Skeletal muscle satellite cell (primary cell): ENCODE data around the gene OR6X1.
A peak's percentile ranks its signal among the peaks of the same experiment; 100 is the strongest.
"Not testable (repeated sequence)": the region's sequence is repeated elsewhere in the genome, so short reads cannot be mapped to it uniquely, and the experiment has no call there.

Experiments
- H3K27me3 ChIP-seq: 2 replicates; pipeline ENCODE4 v1.7.0; 2013; ENCODE audit warnings: low read length; ENCODE audit not compliant: control insufficient read depth, insufficient read depth
- H3K36me3 ChIP-seq: 2 replicates; pipeline ENCODE4 v1.7.0; 2013; ENCODE audit warnings: mild to moderate bottlenecking, control low read depth, low read length; ENCODE audit not compliant: insufficient read depth
- H3K4me1 ChIP-seq: 2 replicates; pipeline ENCODE4 v1.7.0; 2013; ENCODE audit warnings: low read length; ENCODE audit not compliant: control insufficient read depth, insufficient read depth
- H3K4me2 ChIP-seq: 2 replicates; pipeline ENCODE4 v1.7.0; 2013; ENCODE audit warnings: mild to moderate bottlenecking, low read length
- H3K4me3 ChIP-seq: 2 replicates; pipeline ENCODE4 v1.7.0; 2013; ENCODE audit warnings: low read length
- H3K9ac ChIP-seq: 2 replicates; pipeline ENCODE4 v1.7.0; 2013; ENCODE audit warnings: mild to moderate bottlenecking, low read depth, low read length, moderate library complexity
- H3K9me3 ChIP-seq: replicated peaks from 2 replicates; pipeline ENCODE4 v1.7.0; 2013; ENCODE audit warnings: mild to moderate bottlenecking, control low read depth, low read length

The OR6X1 gene

GRCh38 chr11:123753110-123753509, 1.2 kb downstream of the OR6X1 start:
- no peaks in the 10 kb centered on the region for H3K4me1 ChIP-seq
- H3K4me2 ChIP-seq, result no peak overlapping the region
- no peaks in the 10 kb centered on the region for H3K36me3 ChIP-seq
- H3K4me3 ChIP-seq, result no peak overlapping the region
- H3K27me3 ChIP-seq, result peaks cover 16% of the 10 kb centered on the region
- no peaks in the 10 kb centered on the region for H3K9me3 ChIP-seq
- no peak overlapping the region for H3K9ac ChIP-seq

GRCh38 chr11:123751781-123752180, 2.5 kb downstream of the OR6X1 start:
- Histone ChIP-seq H3K4me1 (no peaks in the 10 kb centered on the region), H3K36me3 (no peaks in the 10 kb centered on the region), H3K9me3 (no peaks in the 10 kb centered on the region), H3K4me2 (no peak overlapping the region), H3K4me3 (no peak overlapping the region), H3K9ac (no peak overlapping the region), H3K27me3 (peaks cover 7% of the 10 kb centered on the region)

GRCh38 chr11:123748349-123748748, 6.0 kb downstream of the OR6X1 start:
- H3K36me3 ChIP-seq, H3K4me3 ChIP-seq, H3K4me1 ChIP-seq, H3K27me3 ChIP-seq, H3K9ac ChIP-seq, H3K9me3 ChIP-seq, H3K4me2 ChIP-seq: not testable (repeated sequence)

GRCh38 chr11:123745764-123746451, 8.4 kb downstream of the OR6X1 start:
- H3K4me2 ChIP-seq, result no peak overlapping the region
- peaks cover 3% of the 10 kb centered on the region for H3K27me3 ChIP-seq
- no peak overlapping the region for H3K4me3 ChIP-seq
- no peaks in the 10 kb centered on the region for H3K36me3 ChIP-seq
- no peaks in the 10 kb centered on the region for H3K9me3 ChIP-seq
- H3K4me1 ChIP-seq, result peaks cover 6% of the 10 kb centered on the region
- H3K9ac ChIP-seq, result no peak overlapping the region

- Histone ChIP-seq H3K9me3 (no peaks in the 10 kb centered on the region), H3K4me1 (peaks cover 20% of the 10 kb centered on the region), H3K4me2 (peak overlapping the region; percentile 92), H3K36me3 (peaks cover 12% of the 10 kb centered on the region), H3K4me3 (no peak overlapping the region), H3K9ac (no peak overlapping the region), H3K27me3 (no peaks in the 10 kb centered on the region)
These were observed 11.6 kb downstream of the OR6X1 start for GRCh38 chr11:123742724-123743120.

- H3K4me2 ChIP-seq, result peak overlapping the region; percentile 92
- peaks cover 17% of the 10 kb centered on the region for H3K36me3 ChIP-seq
- no peaks in the 10 kb centered on the region for H3K27me3 ChIP-seq
- peaks cover 20% of the 10 kb centered on the region for H3K4me1 ChIP-seq
- H3K9ac ChIP-seq, result peak overlapping the region; percentile 99
- no peaks in the 10 kb centered on the region for H3K9me3 ChIP-seq
- peak overlapping the region; percentile 90 for H3K4me3 ChIP-seq
These were observed 12.1 kb downstream of the OR6X1 start for GRCh38 chr11:123742031-123742723.

DNA sequence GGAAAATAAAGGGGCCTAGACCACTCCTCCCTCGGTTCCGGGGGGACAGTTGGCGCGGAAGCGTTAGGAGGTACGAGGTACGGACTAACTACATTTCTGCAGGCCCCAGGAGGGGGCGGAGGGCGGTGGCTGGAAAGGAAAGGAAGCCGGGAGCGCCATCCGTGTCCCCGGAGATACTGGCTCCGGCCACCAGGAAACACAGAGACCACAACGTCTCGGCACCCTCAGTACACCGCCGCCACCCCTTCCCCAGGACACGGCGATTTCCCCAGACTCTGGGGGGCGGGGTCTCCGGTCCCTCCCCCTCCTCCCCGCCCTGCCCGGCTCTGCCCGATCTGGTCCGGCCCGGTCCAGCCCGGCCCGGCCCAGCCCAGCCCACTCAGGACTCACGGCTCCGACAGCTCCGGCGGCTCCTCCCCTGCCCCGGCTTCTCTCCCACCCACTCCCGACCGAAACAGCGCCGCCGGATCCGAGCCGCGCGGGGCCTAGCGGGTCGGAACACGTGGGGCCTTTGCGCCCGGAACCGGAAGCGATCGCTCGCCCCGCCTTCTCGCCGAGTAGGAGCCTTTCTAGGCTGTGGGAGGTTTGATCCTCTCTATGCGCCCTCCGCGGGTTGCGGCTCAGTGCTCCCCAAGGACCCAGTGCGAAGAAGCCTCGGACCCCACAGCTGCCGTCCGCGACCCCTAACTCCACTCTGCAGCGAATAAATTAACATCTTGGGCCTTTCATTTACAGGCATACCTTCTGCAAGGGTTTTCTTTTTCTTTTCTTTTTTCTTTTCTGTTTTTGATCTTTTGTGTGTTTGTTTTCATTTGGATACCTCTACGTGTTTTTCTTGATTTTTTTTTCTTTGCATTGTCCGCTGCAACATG, 12.9 kb downstream of the OR6X1 start, which contains the start of gene ZNF202:
ZNF202 (minus strand) TSS at position 502 of the 872 bp plus-strand sequence. CDS start 10,772 bp downstream, outside the sequence.
- H3K4me3 ChIP-seq, result peak within 1 kb of the TSS; percentile 90
- peaks cover 20% of the 10 kb centered on the region for H3K4me1 ChIP-seq
- H3K4me2 ChIP-seq, result peak within 1 kb of the TSS; percentile 92
- H3K36me3 ChIP-seq, result peaks cover 17% of the 10 kb centered on the region
- H3K9ac ChIP-seq, result peak within 1 kb of the TSS; percentile 99
- H3K9me3 ChIP-seq, result no peaks in the 10 kb centered on the region
- H3K27me3 ChIP-seq, result no peaks in the 10 kb centered on the region

DNA sequence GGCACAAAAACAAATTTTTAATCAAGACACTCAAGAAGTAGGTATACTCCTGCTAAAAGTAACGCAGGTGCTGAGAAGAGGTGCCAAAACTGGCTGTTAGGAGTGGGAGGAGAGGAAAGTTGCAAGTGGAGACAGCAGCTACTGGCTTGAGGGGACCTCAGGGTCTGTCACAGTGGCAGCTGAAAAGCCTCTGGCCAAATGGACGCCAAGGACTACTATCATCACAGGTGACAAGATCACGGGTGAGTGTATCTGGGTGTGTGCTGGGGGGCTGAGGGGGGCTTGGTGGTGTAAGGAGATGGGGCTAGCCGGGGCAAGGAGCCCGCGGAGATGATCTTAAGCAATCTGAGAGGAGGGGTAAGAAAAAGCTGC, 13.5 kb downstream of the OR6X1 start:
- H3K36me3 ChIP-seq, result peaks cover 21% of the 10 kb centered on the region
- H3K4me1 ChIP-seq, result peaks cover 20% of the 10 kb centered on the region
- peak overlapping the region; percentile 90 for H3K4me3 ChIP-seq
- no peaks in the 10 kb centered on the region for H3K27me3 ChIP-seq
- peak overlapping the region; percentile 99 for H3K9ac ChIP-seq
- peak overlapping the region; percentile 92 for H3K4me2 ChIP-seq
- no peaks in the 10 kb centered on the region for H3K9me3 ChIP-seq

GRCh38 chr11:123738374-123738773, 15.9 kb downstream of the OR6X1 start:
- Histone ChIP-seq H3K4me3 (no peak overlapping the region), H3K4me2 (no peak overlapping the region), H3K36me3 (peaks cover 38% of the 10 kb centered on the region), H3K27me3 (no peaks in the 10 kb centered on the region), H3K9me3 (no peaks in the 10 kb centered on the region), H3K9ac (no peak overlapping the region), H3K4me1 (peaks cover 20% of the 10 kb centered on the region)

DNA sequence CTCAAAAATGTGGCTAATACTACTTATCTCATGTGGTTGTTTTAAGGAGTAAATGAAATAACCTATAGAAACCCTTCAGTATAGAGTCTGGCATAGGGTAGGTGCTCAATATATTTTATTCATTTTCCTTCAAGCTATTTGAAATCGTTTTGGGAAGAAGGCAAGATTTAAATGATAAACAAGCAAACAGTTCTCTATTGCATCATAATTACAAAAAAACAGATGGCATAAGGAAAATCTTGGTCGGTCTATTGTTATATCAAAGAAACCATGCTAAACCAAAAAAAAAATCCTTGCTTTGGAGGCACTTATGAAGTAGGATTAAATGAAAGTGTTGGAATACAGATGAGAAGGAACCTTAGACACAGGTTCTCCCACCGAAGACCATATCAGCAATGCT, 17.5 kb downstream of the OR6X1 start:
- Histone ChIP-seq H3K4me1 (peaks cover 13% of the 10 kb centered on the region), H3K9ac (no peak overlapping the region), H3K36me3 (peaks cover 38% of the 10 kb centered on the region), H3K4me3 (no peak overlapping the region), H3K9me3 (no peaks in the 10 kb centered on the region), H3K4me2 (no peak overlapping the region), H3K27me3 (no peaks in the 10 kb centered on the region)

DNA sequence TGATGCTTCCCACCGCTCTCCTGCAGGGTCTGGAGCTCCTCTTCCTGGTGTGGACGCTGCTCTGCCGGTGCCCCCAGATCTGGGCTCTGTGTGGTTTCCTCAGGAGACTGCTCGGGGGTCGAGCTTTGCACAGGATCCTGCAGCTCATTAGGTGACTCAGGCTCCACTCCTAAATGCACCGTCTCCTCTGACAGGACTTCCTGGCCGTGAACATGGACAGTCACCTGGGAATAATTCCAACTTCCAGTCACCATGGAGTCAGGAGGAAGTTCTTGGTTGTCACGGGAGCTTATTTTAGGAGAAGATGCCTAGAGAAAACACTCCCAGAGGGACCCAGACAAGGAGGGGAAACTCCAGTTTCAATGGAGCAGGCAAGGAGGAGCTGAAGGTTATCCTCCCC, 24.7 kb downstream of the OR6X1 start:
- Histone ChIP-seq H3K4me2 (no peak overlapping the region), H3K9me3 (peaks cover 6% of the 10 kb centered on the region), H3K4me3 (no peak overlapping the region), H3K27me3 (no peaks in the 10 kb centered on the region), H3K36me3 (peaks cover 66% of the 10 kb centered on the region), H3K4me1 (no peaks in the 10 kb centered on the region), H3K9ac (no peak overlapping the region)
